ENCODE data around the gene FAM236C. TPM values are rescaled to one million over a fixed set of nuclear protein-coding genes. Genes with fewer than 3 reads are reported as not detected.

The FAM236C gene
- total RNA-seq, 1 donor from 2014 or later, result not detected

Other genes with a start within 250 kb of the FAM236C start
- 1.9 and 2.6 TPM in 2 replicates for gene PHKA1, start 198.3 kb upstream of the FAM236C start, total RNA-seq
- not detected in 2 replicates for gene DMRTC1B, start 135.7 kb upstream of the FAM236C start, total RNA-seq
- not detected in 2 replicates for gene FAM236B, start 130.0 kb upstream of the FAM236C start, total RNA-seq
- not detected in 2 replicates for gene FAM236D, start 104.4 kb upstream of the FAM236C start, total RNA-seq
- not detected in 2 replicates for gene FAM236A, start 25.6 kb downstream of the FAM236C start, total RNA-seq
- gene DMRTC1, start 31.2 kb downstream of the FAM236C start, total RNA-seq, result not detected in 2 replicates
- not detected in 2 replicates for gene PABPC1L2B, start 90.3 kb downstream of the FAM236C start, total RNA-seq
- gene PABPC1L2A, start 166.9 kb downstream of the FAM236C start, total RNA-seq, result not detected in 2 replicates